ENCODE data around the gene CELA3A. TPM values are rescaled to one million over a fixed set of nuclear protein-coding genes. Genes with fewer than 3 reads are reported as not detected.

The CELA3A gene
- total and polyA plus RNA-seq, 2 of the 13 experiments (the other 11 are each of a cell fraction or from before 2014, with no cell fraction given): 0.09 TPM; not detected in 1

GRCh38 chr1:22025368-22026155 is 24.1 kb downstream of the CELA3A start (continued):
- TF ChIP-seq, protein P1, sequence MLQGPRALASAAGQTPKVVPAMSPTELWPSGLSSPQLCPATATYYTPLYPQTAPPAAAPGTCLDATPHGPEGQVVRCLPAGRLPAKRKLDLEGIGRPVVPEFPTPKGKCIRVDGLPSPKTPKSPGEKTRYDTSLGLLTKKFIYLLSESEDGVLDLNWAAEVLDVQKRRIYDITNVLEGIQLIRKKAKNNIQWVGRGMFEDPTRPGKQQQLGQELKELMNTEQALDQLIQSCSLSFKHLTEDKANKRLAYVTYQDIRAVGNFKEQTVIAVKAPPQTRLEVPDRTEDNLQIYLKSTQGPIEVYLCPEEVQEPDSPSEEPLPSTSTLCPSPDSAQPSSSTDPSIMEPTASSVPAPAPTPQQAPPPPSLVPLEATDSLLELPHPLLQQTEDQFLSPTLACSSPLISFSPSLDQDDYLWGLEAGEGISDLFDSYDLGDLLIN (CRISPR knock-in tag; IDR thresholded peaks at IDR 0.05; ENCODE audit: borderline replicate concordance): peak; percentile 39; the same call in 1 of the 2 replicates
- TF ChIP-seq NKX3-1 (CRISPR knock-in tag; IDR thresholded peaks at IDR 0.05) (no peak; the same call in 1 of the 2 replicates), MED13 (CRISPR knock-in tag; IDR thresholded peaks at IDR 0.05) (0 out of 2 replicates have a peak, but pooled peaks have one; percentile 50), ZNF816 (CRISPR knock-in tag; IDR thresholded peaks at IDR 0.05; ENCODE audit: borderline replicate concordance) (no peak), ZFYVE20 (CRISPR knock-in tag; IDR thresholded peaks at IDR 0.05; ENCODE audit: borderline replicate concordance, low read depth) (no peak), ZNF790 (CRISPR knock-in tag; IDR thresholded peaks at IDR 0.05; ENCODE audit: borderline replicate concordance) (no peak), ZNF234 (CRISPR knock-in tag; conservative IDR thresholded peaks at IDR 0.05) (no peak), FOXO4 (CRISPR knock-in tag; conservative IDR thresholded peaks at IDR 0.05) (peak; percentile 97), NR2F1 (CRISPR knock-in tag; IDR thresholded peaks at IDR 0.05) (no peak), PHB2 (IDR thresholded peaks at IDR 0.05; ENCODE audit: partially characterized antibody) (no peak), NAIF1 (CRISPR knock-in tag; IDR thresholded peaks at IDR 0.05; ENCODE audit: borderline replicate concordance) (peak; percentile 73; the same call in 1 of the 2 replicates), SMAD1 (CRISPR knock-in tag; IDR thresholded peaks at IDR 0.05; ENCODE audit: borderline replicate concordance, low read depth) (0 out of 2 replicates have a peak, but pooled peaks have one; percentile 60), MZF1 (CRISPR knock-in tag; IDR thresholded peaks at IDR 0.05; ENCODE audit: borderline replicate concordance) (0 out of 2 replicates have a peak, but pooled peaks have one; percentile 52), CBX2 (IDR thresholded peaks at IDR 0.05; ENCODE audit: low read depth, low read length) (no peak), CBX2 (CRISPR knock-in tag; IDR thresholded peaks at IDR 0.05; ENCODE audit: low read depth) (0 out of 2 replicates have a peak, but pooled peaks have one; percentile 77), SNAI1 (CRISPR knock-in tag; IDR thresholded peaks at IDR 0.05; ENCODE audit: borderline replicate concordance) (no peak), SRSF9 (IDR thresholded peaks at IDR 0.05; ENCODE audit: borderline replicate concordance, insufficient read depth, low read depth, low read length, poor library complexity, severe bottlenecking) (no peak), ZNF891 (CRISPR knock-in tag; IDR thresholded peaks at IDR 0.05) (no peak; the same call in 1 of the 2 replicates), ISL2 (CRISPR knock-in tag; IDR thresholded peaks at IDR 0.05) (peak; percentile 60; the same call in 1 of the 2 replicates), CREBL2 (CRISPR knock-in tag; IDR thresholded peaks at IDR 0.05; ENCODE audit: borderline replicate concordance) (0 out of 2 replicates have a peak, but pooled peaks have one; percentile 24), ZNF569 (CRISPR knock-in tag; IDR thresholded peaks at IDR 0.05; ENCODE audit: borderline replicate concordance) (no peak), ZIK1 (CRISPR knock-in tag; IDR thresholded peaks at IDR 0.05; ENCODE audit: borderline replicate concordance, low read depth) (no peak), RAD51 (IDR thresholded peaks at IDR 0.05; ENCODE audit: borderline replicate concordance) (no peak), ZNF550 (CRISPR knock-in tag; IDR thresholded peaks at IDR 0.05; ENCODE audit: borderline replicate concordance) (0 out of 2 replicates have a peak, but pooled peaks have one; percentile 36)
- TF ChIP-seq, protein P2, sequence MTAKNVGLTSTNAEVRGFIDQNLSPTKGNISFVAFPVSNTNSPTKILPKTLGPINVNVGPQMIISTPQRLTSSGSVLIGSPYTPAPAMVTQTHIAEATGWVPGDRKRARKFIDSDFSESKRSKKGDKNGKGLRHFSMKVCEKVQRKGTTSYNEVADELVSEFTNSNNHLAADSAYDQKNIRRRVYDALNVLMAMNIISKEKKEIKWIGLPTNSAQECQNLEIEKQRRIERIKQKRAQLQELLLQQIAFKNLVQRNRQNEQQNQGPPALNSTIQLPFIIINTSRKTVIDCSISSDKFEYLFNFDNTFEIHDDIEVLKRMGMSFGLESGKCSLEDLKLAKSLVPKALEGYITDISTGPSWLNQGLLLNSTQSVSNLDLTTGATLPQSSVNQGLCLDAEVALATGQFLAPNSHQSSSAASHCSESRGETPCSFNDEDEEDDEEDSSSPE (CRISPR knock-in tag; IDR thresholded peaks at IDR 0.05): peak; percentile 94
